HepG2 (cell line): Measurements from ENCODE around the gene RBM28. TPM values are rescaled to one million over a fixed set of nuclear protein-coding genes. Genes with fewer than 3 reads are reported as not detected.

Experiments used
- DRAP1 ChIP-seq: IDR thresholded peaks from 2 replicates; pipeline ENCODE4 v1.6.1; 2016; ENCODE audit warnings: missing genetic modification reagents, missing compliant biosample characterization
- JDP2 ChIP-seq: sonication (generic); formaldehyde crosslinking; IDR thresholded peaks from 2 replicates; pipeline ENCODE4 v1.8.1; 2022; ENCODE audit warnings: missing genetic modification reagents, borderline replicate concordance
- MBD4 ChIP-seq: IDR thresholded peaks from 2 replicates; pipeline ENCODE4 v1.6.1; 2012; ENCODE audit warnings: low read length, inconsistent platforms, borderline replicate concordance
- TFDP1 ChIP-seq: IDR thresholded peaks from 2 replicates; pipeline ENCODE4 v1.6.1; 2016; ENCODE audit warnings: missing compliant biosample characterization, missing genetic modification reagents, borderline replicate concordance
- XRCC5 ChIP-seq: fragments of 200-400 bp; formaldehyde crosslinking; optimal IDR thresholded peaks from 2 replicates; pipeline ENCODE3; 2017; ENCODE audit warnings: mild to moderate bottlenecking, low read length
- YY1 ChIP-seq: IDR thresholded peaks from 2 replicates; pipeline ENCODE4 v1.6.1; 2011; ENCODE audit warnings: low read length, low read depth, moderate library complexity, mild to moderate bottlenecking; ENCODE audit not compliant: insufficient read depth, insufficient replicate concordance
- ZBTB34 ChIP-seq: sonication (generic); formaldehyde crosslinking; IDR thresholded peaks from 2 replicates; pipeline ENCODE4 v1.8.0; 2022; ENCODE audit warnings: mild to moderate bottlenecking, missing genetic modification reagents
- ZFY ChIP-seq: sonication (generic); formaldehyde crosslinking; IDR thresholded peaks from 2 replicates; pipeline ENCODE4 v1.4.0; 2020; ENCODE audit warnings: missing genetic modification reagents
- ZNF574 ChIP-seq: sonication (generic); formaldehyde crosslinking; IDR thresholded peaks from 2 replicates; pipeline ENCODE4 v1.4.0; 2020; ENCODE audit warnings: missing genetic modification reagents
- ZUFSP ChIP-seq: sonication (generic); formaldehyde crosslinking; IDR thresholded peaks from 2 replicates; pipeline ENCODE4 v1.9.0; 2021; ENCODE audit warnings: missing genetic modification reagents, mild to moderate bottlenecking, borderline replicate concordance
- polyA plus RNA-seq, 8 experiments: library from polyadenylated mRNA; depleted of rRNA in 3 of 8; stranded (reverse) in 7 of 8; unstranded in 1 of 8; fragments of >200 nt; fragmentation: Illumina TruSeq in 4 of 8; extraction: Trizol in 4 of 8; gene quantifications; 2 replicates each; pipeline versions ENCODE4 v1.2.1 to v1.2.3, GENCODE V29; 2011 to 2016; ENCODE audit warnings: low read depth in 4 of 8, missing spikeins in 1 of 8, mixed read lengths in 1 of 8; ENCODE audit not compliant: insufficient read depth in 1 of 8
- total RNA-seq, 5 experiments: library from RNA; depleted of rRNA; stranded (reverse); fragments of >200 nt; fragmentation: Illumina TruSeq; extraction: Trizol; gene quantifications; 2 replicates each; pipeline ENCODE4 v1.2.3, GENCODE V29; 2016; ENCODE audit warnings: low read depth in 1 of 5
- TF ChIP-seq, protein P1 (sequence below), 2 experiments: sonication (generic) in 1 of 2; formaldehyde crosslinking in 1 of 2; IDR thresholded peaks; 2 replicates each; pipeline versions ENCODE4 v1.5.1 to v1.6.1; 2011 to 2020; ENCODE audit warnings: borderline replicate concordance in 1 of 2, low read depth in 1 of 2, low read length in 1 of 2, mild to moderate bottlenecking in 1 of 2, missing genetic modification reagents in 1 of 2, moderate library complexity in 1 of 2
- TF ChIP-seq, protein P2 (sequence below): sonication (generic); formaldehyde crosslinking; IDR thresholded peaks from 2 replicates; pipeline ENCODE4 v1.9.0; 2021; ENCODE audit warnings: missing genetic modification reagents, mild to moderate bottlenecking, borderline replicate concordance

The RBM28 gene
- total and polyA plus RNA-seq, 2 of the 13 experiments (the other 11 are each of a cell fraction or from before 2014, with no cell fraction given), result 20.5 to 49.0 TPM

DNA sequence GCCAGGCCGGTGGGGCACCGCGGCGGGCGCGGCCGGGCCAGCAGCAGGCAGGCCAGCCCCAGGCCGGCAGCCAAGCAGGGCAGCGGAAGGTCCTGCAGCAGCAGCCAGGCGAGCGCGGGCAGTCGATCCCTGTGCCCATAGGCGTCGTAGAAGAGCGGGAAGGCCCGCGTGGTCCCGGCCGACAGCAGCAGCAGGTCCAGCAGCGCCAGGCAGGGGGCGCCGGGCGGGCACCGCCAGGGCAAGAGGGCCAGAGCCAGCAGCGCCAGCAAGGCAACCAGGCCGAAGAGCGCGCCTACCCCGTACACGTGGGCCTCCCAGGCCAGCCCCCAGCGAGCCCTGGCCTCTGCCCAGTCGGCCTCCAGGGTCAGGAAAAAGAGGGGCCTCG lies 8.4 kb upstream of the RBM28 start (continued):
- 0 out of 2 replicates have a peak, but pooled peaks have one; percentile 27 for TF ChIP-seq ZNF574 (CRISPR knock-in tag)
- no peak for TF ChIP-seq ZBTB34 (CRISPR knock-in tag)
- no peak for TF ChIP-seq DRAP1
- TF ChIP-seq ZFY (CRISPR knock-in tag), result peak; percentile 55; the same call in 1 of the 2 replicates
- TF ChIP-seq TFDP1 (CRISPR knock-in tag), result peak; percentile 96
- no peak for TF ChIP-seq JDP2 (CRISPR knock-in tag)
- no peak for TF ChIP-seq YY1
- TF ChIP-seq MBD4, result no peak
- TF ChIP-seq, protein P1, sequence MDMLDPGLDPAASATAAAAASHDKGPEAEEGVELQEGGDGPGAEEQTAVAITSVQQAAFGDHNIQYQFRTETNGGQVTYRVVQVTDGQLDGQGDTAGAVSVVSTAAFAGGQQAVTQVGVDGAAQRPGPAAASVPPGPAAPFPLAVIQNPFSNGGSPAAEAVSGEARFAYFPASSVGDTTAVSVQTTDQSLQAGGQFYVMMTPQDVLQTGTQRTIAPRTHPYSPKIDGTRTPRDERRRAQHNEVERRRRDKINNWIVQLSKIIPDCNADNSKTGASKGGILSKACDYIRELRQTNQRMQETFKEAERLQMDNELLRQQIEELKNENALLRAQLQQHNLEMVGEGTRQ (IDR thresholded peaks at IDR 0.05; ENCODE audit: low read depth, low read length), result no peak
- TF ChIP-seq, protein P1 (CRISPR knock-in tag; IDR thresholded peaks at IDR 0.05; ENCODE audit: borderline replicate concordance), result no peak
- TF ChIP-seq ZUFSP (CRISPR knock-in tag), result no peak
- TF ChIP-seq XRCC5, result no peak
- TF ChIP-seq, protein P2, sequence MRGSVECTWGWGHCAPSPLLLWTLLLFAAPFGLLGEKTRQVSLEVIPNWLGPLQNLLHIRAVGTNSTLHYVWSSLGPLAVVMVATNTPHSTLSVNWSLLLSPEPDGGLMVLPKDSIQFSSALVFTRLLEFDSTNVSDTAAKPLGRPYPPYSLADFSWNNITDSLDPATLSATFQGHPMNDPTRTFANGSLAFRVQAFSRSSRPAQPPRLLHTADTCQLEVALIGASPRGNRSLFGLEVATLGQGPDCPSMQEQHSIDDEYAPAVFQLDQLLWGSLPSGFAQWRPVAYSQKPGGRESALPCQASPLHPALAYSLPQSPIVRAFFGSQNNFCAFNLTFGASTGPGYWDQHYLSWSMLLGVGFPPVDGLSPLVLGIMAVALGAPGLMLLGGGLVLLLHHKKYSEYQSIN (CRISPR knock-in tag), result no peak
